Gastrocnemius medialis (tissue), 4 donors: ENCODE measurements around the gene SLC35E2B. TPM values are rescaled to one million over a fixed set of nuclear protein-coding genes. Genes with fewer than 3 reads are reported as not detected.
A peak's percentile ranks its signal among the peaks of the same experiment; 100 is the strongest.
"Not testable (repeated sequence)": the region's sequence is repeated elsewhere in the genome, so short reads cannot be mapped to it uniquely, and the experiment has no call there.

Source experiments
- ATAC-seq, 2 donors: fragments of 150-250 bp; one replicate each; pipeline ENCODE4 v1.9.1; 2016
- DNase-seq, 2 donors: peaks; one replicate each; pipeline ENCODE4 v3.0.0-alpha.2; 2019
- H3K27ac ChIP-seq, 4 donors: fragments of 200-600 bp; sonication (generic); 1 replicate in 1 of 4; 2 replicates in 3 of 4; pipeline ENCODE4 v1.5.1; 2016 to 2018; ENCODE audit warnings: mild to moderate bottlenecking in 2 of 4, moderate library complexity in 1 of 4
- H3K27me3 ChIP-seq, 3 donors: fragments of 200-600 bp; sonication (generic) in 2 of 3; 1 replicate in 1 of 3; 2 replicates in 2 of 3; pipeline versions ENCODE4 v1.5.1 to v1.6.0; 2016 to 2019; ENCODE audit warnings: mild to moderate bottlenecking in 1 of 3, moderate library complexity in 1 of 3
- H3K36me3 ChIP-seq, 2 donors: fragments of 200-600 bp; sonication (generic) in 1 of 2; one replicate each; pipeline ENCODE4 v1.5.1; 2017 to 2018
- H3K4me1 ChIP-seq, 2 donors: fragments of 200-600 bp; sonication (generic) in 1 of 2; one replicate each; pipeline ENCODE4 v1.5.1; 2016 to 2017; ENCODE audit warnings: mild to moderate bottlenecking in 2 of 2
- H3K4me3 ChIP-seq, 4 donors: fragments of 200-600 bp; sonication (generic) in 3 of 4; 1 replicate in 1 of 4; 2 replicates in 3 of 4; pipeline ENCODE4 v1.5.1; 2016 to 2019; ENCODE audit warnings: mild to moderate bottlenecking in 2 of 4
- H3K9me3 ChIP-seq, 3 donors: fragments of 200-600 bp; sonication (generic) in 2 of 3; 1 replicate in 1 of 3; 2 replicates in 2 of 3; pipeline ENCODE4 v1.5.1; 2016 to 2019
- POLR2A ChIP-seq, 2 donors: fragments of 450-650 bp; IDR thresholded peaks; one replicate each; pipeline ENCODE4 v1.6.1; 2017; ENCODE audit warnings: antibody characterized with exemption in 2 of 2, mild to moderate bottlenecking in 2 of 2, moderate library complexity in 2 of 2
- in situ Hi-C, 4 donors: fragments of 200-750 bp; cut with MboI; loops; one replicate each; pipeline versions ENCODE4 v1.15.0 to v1.8.0; 2017; ENCODE audit warnings: low sequenced_read_pairs in 4 of 4
- intact Hi-C: fragments of 100-400 bp; cut with DNase I; formaldehyde crosslinking; loops from one replicate; pipeline ENCODE4 v1.15.1; 2023; ENCODE audit warnings: low total_unique reads
- total RNA-seq, 4 donors: library from RNA; depleted of rRNA; stranded (reverse); fragments of >200 nt; gene quantifications; one replicate each; pipeline versions ENCODE4 v1.1.0 to v1.2.3, GENCODE V29; 2016
- TF ChIP-seq, protein P1 (sequence below), 5 experiments: fragments of 450-650 bp in 3 of 5; fragments of 200-600 bp in 2 of 5; sonication (generic) in 2 of 5; IDR thresholded peaks in 4 of 5; conservative IDR thresholded peaks in 1 of 5; 1 replicate in 4 of 5; 2 replicates in 1 of 5; pipeline ENCODE4 v1.5.1; 2016 to 2019; ENCODE audit warnings: antibody characterized with exemption in 5 of 5, mild to moderate bottlenecking in 3 of 5, moderate library complexity in 3 of 5

SLC35E2B gene
- total RNA-seq = 10 to 100 TPM; 13.5 to 21.8 (median 15.2) TPM

- peak within 1 kb of the TSS; percentile 66 to 84 (median 72) for H3K4me3 ChIP-seq
- TF ChIP-seq, protein P1, sequence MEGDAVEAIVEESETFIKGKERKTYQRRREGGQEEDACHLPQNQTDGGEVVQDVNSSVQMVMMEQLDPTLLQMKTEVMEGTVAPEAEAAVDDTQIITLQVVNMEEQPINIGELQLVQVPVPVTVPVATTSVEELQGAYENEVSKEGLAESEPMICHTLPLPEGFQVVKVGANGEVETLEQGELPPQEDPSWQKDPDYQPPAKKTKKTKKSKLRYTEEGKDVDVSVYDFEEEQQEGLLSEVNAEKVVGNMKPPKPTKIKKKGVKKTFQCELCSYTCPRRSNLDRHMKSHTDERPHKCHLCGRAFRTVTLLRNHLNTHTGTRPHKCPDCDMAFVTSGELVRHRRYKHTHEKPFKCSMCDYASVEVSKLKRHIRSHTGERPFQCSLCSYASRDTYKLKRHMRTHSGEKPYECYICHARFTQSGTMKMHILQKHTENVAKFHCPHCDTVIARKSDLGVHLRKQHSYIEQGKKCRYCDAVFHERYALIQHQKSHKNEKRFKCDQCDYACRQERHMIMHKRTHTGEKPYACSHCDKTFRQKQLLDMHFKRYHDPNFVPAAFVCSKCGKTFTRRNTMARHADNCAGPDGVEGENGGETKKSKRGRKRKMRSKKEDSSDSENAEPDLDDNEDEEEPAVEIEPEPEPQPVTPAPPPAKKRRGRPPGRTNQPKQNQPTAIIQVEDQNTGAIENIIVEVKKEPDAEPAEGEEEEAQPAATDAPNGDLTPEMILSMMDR (IDR thresholded peaks at IDR 0.05 in 4 of 5, conservative IDR thresholded peaks at IDR 0.05 in 1 of 5) = peak in 2 of 5 experiments; percentile 22 to 27
- TF ChIP-seq POLR2A (IDR thresholded peaks at IDR 0.05) = peak in 1 of 2 donors; percentile 8
- H3K4me1 ChIP-seq, H3K27me3 ChIP-seq, intact Hi-C loops, in situ Hi-C loops, H3K9me3 ChIP-seq, H3K36me3 ChIP-seq: not testable (repeated sequence)
- peak; percentile 87 to 93 for DNase-seq
- H3K27ac ChIP-seq = peak within 1 kb of the TSS; percentile 83 to 93 (median 88)
- peak; percentile 88 to 91 for ATAC-seq
These were observed at the start of gene SLC35E2B for GRCh38 chr1:1692714-1693647. Gene SLC35E2B (minus strand): TSS chr1:1692795. CDS start chr1:1676699, 16,096 bp downstream.

DNA sequence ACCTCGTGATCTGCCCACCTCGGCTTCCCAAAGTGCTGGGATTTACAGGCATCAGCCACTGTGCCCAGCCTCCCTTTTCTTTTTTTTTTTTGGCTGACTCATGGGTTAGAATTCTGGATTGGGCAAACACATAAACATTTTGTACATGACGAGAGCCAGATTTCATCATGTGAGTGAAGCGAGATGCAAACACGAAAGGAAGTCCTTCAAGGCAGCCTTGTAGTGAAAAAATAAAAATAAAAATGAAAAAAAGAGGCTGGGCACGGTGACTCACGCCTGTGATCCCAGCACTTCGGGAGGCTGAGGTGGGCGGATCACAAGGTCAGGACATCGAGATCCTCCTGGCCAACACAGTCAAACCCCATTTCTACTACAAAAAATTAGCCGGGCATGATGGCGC lies 48.4 kb upstream of the SLC35E2B start:
- H3K36me3 ChIP-seq, H3K9me3 ChIP-seq, H3K4me3 ChIP-seq, DNase-seq, H3K27me3 ChIP-seq, H3K4me1 ChIP-seq, H3K27ac ChIP-seq, in situ Hi-C loops, ATAC-seq, intact Hi-C loops: not testable (repeated sequence)

DNA sequence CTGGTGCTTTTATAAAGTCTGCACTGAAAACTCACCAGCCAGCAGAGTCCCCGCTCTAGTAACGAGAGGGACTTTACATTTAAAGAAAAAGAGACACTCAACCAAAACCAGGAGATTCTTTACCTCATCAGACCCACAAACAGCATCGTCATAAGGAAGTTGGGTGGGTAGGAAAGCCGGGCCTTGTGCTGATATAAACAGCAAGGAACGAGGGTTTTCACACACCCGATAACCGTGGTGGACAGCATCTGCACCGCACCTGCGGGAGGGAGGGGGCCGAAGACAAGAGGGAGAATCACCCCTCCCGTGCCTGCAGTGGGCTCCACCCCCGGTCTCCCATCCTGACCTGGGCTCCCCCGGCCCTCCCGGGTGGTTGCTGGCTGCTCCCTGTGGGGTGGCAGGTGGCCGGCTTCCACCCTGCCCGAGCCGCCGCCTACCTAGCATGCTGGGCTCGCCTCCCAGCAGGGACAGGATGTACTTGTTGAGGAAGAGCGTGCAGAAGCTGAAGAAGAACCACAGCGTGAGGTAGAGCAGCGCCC lies 46.3 kb upstream of the SLC35E2B start:
- ATAC-seq, H3K27me3 ChIP-seq, in situ Hi-C loops, H3K4me3 ChIP-seq, H3K9me3 ChIP-seq, H3K36me3 ChIP-seq, H3K27ac ChIP-seq, intact Hi-C loops, DNase-seq, H3K4me1 ChIP-seq: not testable (repeated sequence)

DNA sequence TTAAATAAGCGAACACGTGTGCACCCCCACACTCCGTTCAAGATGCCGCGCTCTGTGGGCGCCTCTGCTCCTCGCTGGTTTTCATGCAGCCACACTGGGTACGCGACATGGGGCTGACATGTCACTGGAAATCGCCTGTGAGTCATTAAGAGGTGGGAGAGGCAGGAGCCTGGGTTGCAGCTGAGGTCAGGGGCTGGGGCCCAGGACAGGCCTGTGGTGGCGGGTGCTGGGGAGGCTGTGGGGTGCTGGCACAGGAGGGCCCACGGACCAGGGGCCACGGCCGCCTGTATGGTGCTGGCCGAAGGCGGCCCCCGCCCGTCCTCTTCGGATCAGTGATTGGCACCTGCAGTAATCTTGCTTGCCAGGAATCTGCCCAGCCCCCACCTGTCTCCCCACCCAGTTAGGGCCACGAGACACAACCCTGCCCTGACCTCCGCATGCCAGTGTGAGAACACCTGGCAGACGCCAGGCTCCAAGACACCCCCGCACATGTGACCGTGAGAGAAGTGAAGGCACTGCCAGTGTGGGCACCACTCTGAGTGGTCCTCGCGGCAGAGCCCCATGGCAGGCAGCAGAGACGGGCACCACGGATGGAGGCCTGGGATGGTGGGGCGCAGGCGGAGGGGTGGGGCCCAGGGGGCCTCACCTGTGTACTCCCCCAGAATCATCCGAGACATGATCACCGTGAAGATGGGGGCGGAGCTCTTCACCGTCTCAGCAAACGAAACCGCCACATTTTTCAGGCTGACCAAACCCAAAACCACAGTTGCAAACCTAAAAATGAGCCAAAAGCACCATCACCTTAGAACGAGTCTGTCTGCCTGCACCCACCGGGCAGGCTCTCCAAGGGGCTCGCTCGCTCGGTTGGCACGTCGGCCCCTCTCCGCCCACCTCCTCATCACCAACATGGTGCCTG lies 45.3 kb upstream of the SLC35E2B start:
- H3K4me1 ChIP-seq, intact Hi-C loops, ATAC-seq, in situ Hi-C loops, H3K27ac ChIP-seq, H3K9me3 ChIP-seq, H3K4me3 ChIP-seq, DNase-seq, H3K27me3 ChIP-seq: not testable (repeated sequence)
- peaks cover 0 to 15% of the 10 kb centered on the region in 2 donors for H3K36me3 ChIP-seq

DNA sequence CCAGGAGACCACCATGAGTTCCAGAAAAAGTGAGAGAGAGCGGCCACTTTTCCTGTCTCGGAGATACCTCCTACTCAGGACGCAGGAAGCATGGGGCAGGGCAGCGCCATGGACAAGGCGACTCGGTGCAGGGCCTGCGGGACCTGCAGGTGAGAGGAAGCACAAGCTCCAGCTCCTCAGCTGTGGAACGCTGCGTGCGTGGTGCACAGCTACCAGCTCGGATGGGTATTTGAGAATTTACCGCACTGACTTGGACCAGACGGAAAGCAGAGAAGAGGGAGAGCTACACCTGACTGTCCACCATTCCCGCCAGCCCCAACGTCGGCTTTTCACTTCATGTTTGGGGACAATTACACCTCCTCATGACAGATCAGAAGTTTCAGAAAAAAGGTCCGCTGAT lies 39.8 kb upstream of the SLC35E2B start:
- Histone ChIP-seq H3K4me1 (peaks cover 5 to 7% of the 10 kb centered on the region in 2 donors), H3K27me3 (no peaks in the 10 kb centered on the region), H3K9me3 (no peaks in the 10 kb centered on the region), H3K27ac (no peak overlapping the region), H3K4me3 (no peak overlapping the region), H3K36me3 (peaks cover 0 to 39% of the 10 kb centered on the region in 2 donors)
- intact Hi-C loops (no loop called here), in situ Hi-C loops (no loop called here)
- ATAC-seq (no peak), DNase-seq (no peak)
- no peak for TF ChIP-seq POLR2A (IDR thresholded peaks at IDR 0.05)
- TF ChIP-seq, protein P1 (IDR thresholded peaks at IDR 0.05 in 4 of 5, conservative IDR thresholded peaks at IDR 0.05 in 1 of 5) = no peak
